Hematopoietic multipotent progenitor cell (in vitro differentiated cells): Measurements from ENCODE around the gene HMCN2. TPM values are rescaled to one million over a fixed set of nuclear protein-coding genes. Genes with fewer than 3 reads are reported as not detected.
"Not testable (repeated sequence)": the region's sequence is repeated elsewhere in the genome, so short reads cannot be mapped to it uniquely, and the experiment has no call there.

Experiments
- DNase-seq, 3 donors: peaks; one replicate each; pipeline ENCODE4 v3.0.0-alpha.2; 2011 to 2015; ENCODE audit warnings: low read depth in 2 of 3, low spot score in 2 of 3
- total RNA-seq: library from RNA; depleted of rRNA; stranded (reverse); fragments of >200 nt; gene quantifications from one replicate; pipeline ENCODE4 v1.2.3, GENCODE V29; 2012

Gene HMCN2
- total RNA-seq, 1 donor: under 0.01 TPM

- DNase-seq: no peak
Measured at GRCh38 chr9:130239741-130240241, 25.8 kb upstream of the HMCN2 start.

GRCh38 chr9:130240410-130241197 is 25.0 kb upstream of the HMCN2 start:
- DNase-seq: peak in 2 of 3 donors; percentile 48 to 52

GRCh38 chr9:130241198-130241535 is 24.4 kb upstream of the HMCN2 start:
- DNase-seq: no peak

DNA sequence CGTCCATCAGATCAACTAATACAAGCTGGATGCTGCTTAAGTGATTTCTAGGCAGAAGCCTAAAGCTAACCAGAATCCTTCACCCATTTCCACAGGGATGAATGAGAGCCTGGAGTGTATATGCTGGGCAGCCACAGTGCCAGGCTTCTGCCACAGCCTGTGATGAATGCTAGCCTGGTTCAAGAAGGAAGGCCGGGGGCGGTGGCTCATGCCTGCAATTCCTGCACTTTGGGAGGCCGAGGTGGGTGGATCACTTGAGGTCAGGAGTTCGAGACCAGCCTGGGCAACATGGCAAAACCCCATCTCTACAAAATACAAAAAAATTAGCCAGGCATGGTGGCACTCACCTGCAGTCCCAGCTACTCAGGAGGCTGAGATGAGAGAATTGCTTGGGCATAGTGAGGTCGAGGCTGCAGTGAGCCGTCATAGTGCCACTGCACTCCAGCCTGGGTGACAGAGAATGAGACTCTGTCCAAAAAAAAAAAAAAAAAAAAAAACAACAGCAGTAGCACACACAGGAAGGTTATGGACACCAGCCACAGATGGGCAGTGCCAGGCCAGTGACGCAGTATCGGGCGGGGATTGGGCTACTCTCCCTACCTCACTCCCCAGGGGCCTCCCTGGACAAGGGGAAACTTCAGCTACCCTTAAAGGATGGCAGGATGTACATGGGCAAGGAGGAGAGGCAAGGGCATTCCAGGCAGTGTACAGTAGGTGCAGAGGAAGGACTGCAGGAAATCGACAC is 23.1 kb upstream of the HMCN2 start:
- no peak for DNase-seq

DNA sequence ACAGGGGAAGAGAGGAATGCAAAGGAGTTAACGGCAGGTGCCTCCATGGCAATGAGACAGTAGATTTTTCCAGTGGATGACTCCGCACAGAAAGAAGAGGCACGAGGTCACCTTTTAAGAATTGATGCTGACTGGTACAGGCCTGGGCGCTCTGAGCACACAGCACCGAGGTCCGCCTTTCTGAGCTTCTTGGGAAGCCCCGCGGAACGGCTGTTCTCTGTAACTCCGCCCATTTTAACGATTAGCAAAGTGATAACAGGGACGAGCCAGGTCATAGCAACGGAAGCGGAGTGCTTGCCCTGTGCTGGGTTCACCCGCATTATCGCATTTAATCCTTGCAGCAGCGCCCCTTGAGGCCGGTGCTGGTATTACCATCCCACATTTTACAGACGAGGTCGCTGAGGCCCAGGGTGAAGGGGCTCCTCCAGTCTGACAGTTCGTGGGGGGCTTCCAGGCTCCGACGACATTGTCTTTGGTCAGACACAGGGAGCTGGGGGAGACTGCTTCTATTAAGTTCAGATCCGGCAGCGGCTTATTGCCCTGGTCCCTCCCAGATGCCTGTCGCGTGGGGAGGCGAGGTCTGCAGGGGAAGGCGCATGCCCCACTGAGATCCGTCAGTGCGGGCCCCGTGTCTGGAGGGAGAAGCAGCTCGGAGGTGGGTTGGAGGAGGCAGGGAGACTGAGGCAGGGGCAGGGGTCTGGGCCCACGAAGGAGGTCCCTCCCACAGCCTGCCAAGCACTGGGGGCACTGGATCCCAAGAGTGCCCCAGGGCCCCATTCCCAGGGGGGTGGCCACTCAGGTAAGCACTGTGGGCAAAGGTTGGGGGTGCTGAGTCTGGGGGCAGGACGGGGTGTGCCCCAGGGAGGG is 22.3 kb upstream of the HMCN2 start:
- DNase-seq: peak; percentile 59 to 75 (median 70)

- no peak for DNase-seq
Measured at GRCh38 chr9:130243882-130244170, 21.7 kb upstream of the HMCN2 start.

DNA sequence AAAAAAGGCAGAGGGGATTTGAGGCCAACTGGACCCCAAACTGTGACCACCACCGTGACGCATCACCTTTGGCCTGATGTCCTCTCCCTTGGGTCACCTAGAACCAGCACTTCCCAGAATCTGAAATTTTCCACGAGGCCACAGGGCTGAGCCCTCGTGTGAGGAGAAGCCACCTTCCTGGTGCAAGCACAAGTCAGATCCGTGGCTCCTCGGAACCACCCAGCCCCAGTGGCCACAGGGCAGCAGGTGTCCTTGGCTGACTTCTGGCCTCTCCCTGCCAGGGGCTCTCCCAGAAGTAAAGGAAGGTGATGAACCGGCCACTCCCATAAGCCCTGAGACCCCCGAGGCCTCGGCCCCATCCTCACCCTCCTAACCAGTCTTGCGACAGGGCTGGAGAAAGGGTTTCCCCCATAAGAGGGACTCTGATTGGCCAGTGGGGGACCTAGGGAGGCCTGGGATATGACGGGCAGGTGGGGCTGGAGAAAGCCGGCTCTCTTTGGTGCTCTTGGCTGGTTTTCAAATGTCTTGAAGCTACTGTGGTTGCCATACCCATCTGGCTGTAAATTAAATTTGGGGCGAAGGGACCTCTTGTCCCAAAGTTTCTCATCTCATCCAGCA is 20.9 kb upstream of the HMCN2 start:
- DNase-seq: no peak

GRCh38 chr9:130245474-130245873 is 20.1 kb upstream of the HMCN2 start:
- no peak for DNase-seq

DNA sequence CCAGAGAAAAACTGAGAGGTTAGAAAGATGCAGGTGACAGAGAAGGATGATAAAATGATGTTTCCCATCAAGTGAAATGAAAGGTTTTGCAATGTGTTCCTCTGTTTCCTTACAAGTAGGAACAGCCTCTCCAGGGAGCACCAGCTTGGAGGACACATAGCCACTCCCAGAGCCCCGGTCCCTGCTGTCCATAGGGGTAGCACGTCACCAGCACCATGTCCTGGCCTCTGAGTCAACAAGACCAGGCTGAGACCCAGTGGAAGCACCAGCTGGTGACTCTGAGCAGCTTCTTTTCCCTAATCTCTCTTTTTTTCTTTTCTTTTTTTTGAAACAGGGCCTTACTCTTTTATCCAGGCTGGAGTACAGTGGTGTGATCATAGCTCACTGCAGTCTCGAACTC is 19.4 kb upstream of the HMCN2 start:
- no peak for DNase-seq

DNA sequence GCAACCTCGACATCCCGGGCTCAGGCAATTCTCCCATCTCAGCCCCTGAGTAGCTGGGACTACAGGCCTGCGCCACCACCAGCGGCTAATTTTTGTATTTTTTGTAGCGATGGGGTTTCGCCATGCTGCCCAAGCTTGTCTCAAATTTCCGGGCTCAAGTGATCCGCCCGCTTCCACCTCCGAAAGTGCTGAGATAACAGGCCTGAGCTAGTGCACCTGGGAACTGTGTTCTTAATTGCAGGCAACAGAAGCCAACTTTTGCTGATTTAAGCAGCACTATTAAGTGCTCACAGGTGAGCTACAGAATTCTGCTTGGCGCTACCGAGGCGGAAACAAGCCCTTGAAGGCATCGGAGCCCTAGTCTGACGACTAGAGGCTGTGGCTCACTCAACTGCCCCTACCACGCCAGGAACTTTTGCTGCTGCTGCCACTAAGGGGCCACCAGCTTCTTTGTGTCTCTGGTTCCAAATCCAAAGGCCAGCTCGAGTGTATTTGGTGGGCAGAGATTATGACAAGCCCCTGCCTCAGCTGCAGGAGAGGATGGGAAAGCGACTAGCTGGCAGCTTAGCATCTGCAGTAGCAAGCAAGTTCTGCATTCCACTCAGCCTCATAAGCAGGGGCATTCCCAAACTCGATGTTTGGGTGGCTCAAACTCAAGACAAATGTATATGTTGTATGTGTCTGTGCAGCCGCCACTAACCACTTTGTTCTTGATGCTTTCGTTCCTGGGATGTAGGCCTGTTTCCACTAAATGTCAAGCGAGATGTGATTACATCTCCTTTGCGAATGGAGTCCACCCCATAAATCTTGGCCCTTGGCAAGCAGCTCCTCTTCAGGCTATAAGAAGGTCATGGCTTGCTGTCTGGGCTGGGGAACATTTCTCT is 10.6 kb upstream of the HMCN2 start:
- DNase-seq: no peak

- DNase-seq: no peak
Measured at GRCh38 chr9:130255631-130256134, 9.9 kb upstream of the HMCN2 start.

GRCh38 chr9:130256644-130257043 is 8.9 kb upstream of the HMCN2 start:
- no peak for DNase-seq

DNA sequence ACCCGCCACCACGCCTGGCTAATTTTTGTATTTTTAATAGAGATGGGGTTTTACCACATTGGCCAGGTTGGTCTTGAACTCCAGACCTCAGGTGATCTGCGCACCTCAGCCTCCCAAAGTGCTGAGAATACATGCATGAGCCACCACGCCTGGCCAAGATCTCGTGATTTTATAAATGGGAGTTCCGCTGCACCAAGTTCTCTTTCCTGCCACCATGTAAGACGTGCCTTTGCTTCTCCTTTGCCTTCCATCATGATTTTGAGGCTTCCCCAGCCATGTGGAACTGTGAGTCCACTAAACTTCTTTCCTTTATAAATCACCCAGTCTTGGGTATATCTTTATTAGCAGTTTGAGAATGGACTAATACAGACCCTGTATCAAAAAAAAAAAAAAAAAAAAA is 7.4 kb upstream of the HMCN2 start:
- DNase-seq: not testable (repeated sequence)

DNA sequence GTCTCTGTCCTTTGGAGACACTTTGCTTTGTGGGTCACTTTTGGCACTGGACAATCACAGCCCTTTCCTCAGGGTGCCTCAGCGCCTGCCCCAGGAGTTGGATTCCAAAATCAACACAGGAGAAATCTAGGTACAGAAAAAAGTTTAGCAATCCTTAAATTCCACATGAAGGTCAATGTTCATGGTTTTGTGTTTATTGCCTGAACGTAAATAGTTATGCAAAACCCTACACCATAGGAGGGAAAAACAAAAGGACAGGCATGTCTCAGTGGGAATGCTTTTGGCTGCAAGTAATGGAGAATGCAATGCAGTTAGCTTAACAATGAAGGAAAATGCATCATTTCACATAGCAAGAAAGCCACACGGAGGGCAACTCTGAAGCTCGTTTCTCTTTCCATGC is 6.5 kb upstream of the HMCN2 start:
- no peak for DNase-seq

DNA sequence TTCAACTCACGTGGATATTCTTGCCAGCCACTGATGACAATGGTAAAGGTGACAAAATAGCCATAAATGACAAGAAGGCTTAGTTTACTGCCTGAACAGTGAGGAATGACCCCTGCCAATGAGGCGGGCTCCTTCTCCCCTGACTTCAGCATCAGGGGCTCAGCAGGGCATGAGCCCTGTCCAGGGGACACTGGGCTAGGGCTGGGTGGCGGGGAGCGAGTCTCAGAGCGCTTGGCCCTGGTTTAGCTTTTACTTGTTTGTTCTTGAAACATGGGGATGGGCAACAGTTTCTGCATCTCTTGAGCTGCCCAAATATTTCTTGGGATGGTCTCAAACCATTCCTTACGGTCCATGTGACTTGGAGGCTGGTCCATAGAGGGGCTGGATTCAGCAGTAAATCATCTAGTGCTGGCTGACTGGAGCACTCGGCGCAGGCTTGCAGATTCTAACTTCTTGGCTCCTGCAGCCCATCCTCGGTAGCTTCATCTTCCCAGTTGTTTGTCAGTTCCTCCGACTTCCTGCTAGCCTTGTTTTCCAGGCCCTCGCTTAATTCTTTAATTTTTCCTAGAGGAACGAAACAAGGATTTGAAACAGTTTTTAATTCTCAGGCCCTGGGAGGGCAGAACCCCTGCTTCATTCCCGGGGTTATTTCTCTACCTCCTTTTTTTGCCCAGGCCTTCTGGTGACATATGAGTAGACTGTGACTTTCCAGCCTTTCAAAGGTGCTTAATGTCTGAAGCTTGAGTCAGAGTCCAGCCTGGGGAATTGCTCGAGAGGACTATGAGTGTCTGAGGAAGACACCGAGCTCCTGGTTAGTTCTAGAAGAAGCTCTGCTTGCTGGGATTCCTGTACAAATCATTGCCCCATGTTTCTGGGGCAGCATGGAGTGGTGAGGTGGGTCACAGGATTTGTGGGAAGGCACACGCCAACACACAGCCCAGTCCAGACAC is 4.5 kb upstream of the HMCN2 start:
- no peak for DNase-seq

GRCh38 chr9:130262061-130262745 is 3.4 kb upstream of the HMCN2 start:
- no peak for DNase-seq

DNA sequence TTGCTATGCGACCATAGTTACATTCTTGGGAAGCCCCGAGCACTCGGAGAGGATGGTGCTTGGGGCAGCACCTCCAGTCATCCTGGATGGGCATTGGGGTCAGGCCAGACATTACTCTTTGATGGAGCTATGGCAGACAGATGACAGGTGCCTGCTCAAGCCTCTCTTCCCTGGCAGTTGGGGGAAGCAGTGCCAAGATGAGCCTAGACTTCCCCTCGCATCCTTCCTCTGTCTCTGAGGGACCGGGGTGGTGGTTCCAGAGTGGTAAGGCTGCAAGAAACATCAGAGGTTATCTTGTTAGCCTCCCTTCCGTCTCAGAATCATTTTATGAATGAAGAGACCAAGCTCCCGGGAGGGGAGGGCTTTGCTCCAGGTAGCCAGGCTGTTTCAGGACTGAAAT is 2.8 kb upstream of the HMCN2 start:
- no peak for DNase-seq
